Peyer's patch (tissue), 4 donors: ENCODE measurements around the gene ITIH4. TPM values are rescaled to one million over a fixed set of nuclear protein-coding genes. Genes with fewer than 3 reads are reported as not detected.

Experiments used
- DNase-seq, 3 donors: peaks; one replicate each; pipeline ENCODE4 v3.0.0-alpha.2; 2017 to 2019
- H3K27ac ChIP-seq, 4 donors: fragments of 200-600 bp; sonication (generic); one replicate each; pipeline ENCODE4 v1.5.1; 2016 to 2019
- H3K27me3 ChIP-seq, 2 donors: fragments of 200-600 bp; sonication (generic); one replicate each; pipeline ENCODE4 v1.5.1; 2019
- H3K36me3 ChIP-seq, 3 donors: fragments of 200-600 bp; sonication (generic); one replicate each; pipeline ENCODE4 v1.5.1; 2016 to 2019
- H3K4me1 ChIP-seq, 4 donors: fragments of 200-600 bp; sonication (generic); one replicate each; pipeline ENCODE4 v1.5.1; 2016 to 2019
- H3K4me3 ChIP-seq, 4 donors: fragments of 200-600 bp; sonication (generic); 1 replicate in 3 of 4; 2 replicates in 1 of 4; pipeline ENCODE4 v1.5.1; 2016 to 2019; ENCODE audit warnings: mild to moderate bottlenecking in 1 of 4
- H3K9me3 ChIP-seq, 4 donors: fragments of 200-600 bp; sonication (generic); one replicate each; pipeline ENCODE4 v1.5.1; 2016 to 2019; ENCODE audit warnings: mild to moderate bottlenecking in 1 of 4
- POLR2A ChIP-seq, 2 donors: fragments of 450-650 bp; IDR thresholded peaks; one replicate each; pipeline ENCODE4 v1.5.1; 2017; ENCODE audit warnings: antibody characterized with exemption in 2 of 2, mild to moderate bottlenecking in 2 of 2, moderate library complexity in 2 of 2
- total RNA-seq, 4 donors: library from RNA; depleted of rRNA; stranded (reverse); fragments of >200 nt; gene quantifications; one replicate each; pipeline ENCODE4 v1.1.0, GENCODE V29; 2016
- TF ChIP-seq, protein P1 (sequence below), 6 experiments: fragments of 450-650 bp in 4 of 6; fragments of 200-600 bp in 2 of 6; sonication (generic) in 1 of 6; IDR thresholded peaks; one replicate each; pipeline ENCODE4 v1.5.1; 2017 to 2019; ENCODE audit warnings: antibody characterized with exemption in 6 of 6, mild to moderate bottlenecking in 3 of 6, moderate library complexity in 1 of 6

ITIH4 gene
- total RNA-seq, 4 donors from 2014 or later: 1.1 to 19.8 (median 1.9) TPM

DNA sequence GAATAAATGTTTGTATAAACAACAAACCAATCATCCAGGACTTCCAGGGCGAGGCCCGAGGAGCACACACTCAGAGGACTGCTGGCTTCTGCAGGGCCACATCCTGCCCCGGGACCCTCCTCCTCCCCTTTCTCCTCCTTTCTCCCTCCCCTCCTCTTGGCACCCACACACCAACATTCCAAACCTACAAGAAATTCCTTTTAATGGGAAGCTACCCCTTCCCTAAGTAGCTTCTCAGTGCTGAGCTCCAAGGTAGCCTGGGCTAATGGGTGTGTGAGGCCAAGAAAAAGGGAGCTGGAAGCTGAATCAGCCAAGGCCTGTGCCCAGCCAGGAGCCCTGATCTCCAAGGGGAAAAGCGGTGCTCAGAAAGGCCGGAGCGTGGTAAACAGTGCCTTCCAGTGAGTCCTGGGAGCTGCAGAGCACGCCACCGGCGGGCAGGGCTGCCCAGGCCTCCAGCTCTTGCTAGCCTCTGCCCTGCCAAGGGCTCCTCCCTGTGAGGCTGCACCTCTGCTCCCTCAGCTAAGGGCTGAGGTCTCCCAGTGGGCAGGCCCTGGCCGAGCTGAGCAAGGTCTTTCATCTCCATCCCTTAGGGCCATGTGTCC is 32.0 kb downstream of the ITIH4 start:
- H3K36me3 ChIP-seq: no peaks in the 10 kb centered on the region
- H3K27me3 ChIP-seq: no peaks in the 10 kb centered on the region
- no peak overlapping the region for H3K27ac ChIP-seq
- TF ChIP-seq, protein P1, sequence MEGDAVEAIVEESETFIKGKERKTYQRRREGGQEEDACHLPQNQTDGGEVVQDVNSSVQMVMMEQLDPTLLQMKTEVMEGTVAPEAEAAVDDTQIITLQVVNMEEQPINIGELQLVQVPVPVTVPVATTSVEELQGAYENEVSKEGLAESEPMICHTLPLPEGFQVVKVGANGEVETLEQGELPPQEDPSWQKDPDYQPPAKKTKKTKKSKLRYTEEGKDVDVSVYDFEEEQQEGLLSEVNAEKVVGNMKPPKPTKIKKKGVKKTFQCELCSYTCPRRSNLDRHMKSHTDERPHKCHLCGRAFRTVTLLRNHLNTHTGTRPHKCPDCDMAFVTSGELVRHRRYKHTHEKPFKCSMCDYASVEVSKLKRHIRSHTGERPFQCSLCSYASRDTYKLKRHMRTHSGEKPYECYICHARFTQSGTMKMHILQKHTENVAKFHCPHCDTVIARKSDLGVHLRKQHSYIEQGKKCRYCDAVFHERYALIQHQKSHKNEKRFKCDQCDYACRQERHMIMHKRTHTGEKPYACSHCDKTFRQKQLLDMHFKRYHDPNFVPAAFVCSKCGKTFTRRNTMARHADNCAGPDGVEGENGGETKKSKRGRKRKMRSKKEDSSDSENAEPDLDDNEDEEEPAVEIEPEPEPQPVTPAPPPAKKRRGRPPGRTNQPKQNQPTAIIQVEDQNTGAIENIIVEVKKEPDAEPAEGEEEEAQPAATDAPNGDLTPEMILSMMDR (IDR thresholded peaks at IDR 0.05): no peak
- no peak for TF ChIP-seq POLR2A (IDR thresholded peaks at IDR 0.05)
- no peak overlapping the region for H3K4me3 ChIP-seq
- no peak for DNase-seq
- H3K4me1 ChIP-seq: no peaks in the 10 kb centered on the region
- H3K9me3 ChIP-seq: no peaks in the 10 kb centered on the region

DNA sequence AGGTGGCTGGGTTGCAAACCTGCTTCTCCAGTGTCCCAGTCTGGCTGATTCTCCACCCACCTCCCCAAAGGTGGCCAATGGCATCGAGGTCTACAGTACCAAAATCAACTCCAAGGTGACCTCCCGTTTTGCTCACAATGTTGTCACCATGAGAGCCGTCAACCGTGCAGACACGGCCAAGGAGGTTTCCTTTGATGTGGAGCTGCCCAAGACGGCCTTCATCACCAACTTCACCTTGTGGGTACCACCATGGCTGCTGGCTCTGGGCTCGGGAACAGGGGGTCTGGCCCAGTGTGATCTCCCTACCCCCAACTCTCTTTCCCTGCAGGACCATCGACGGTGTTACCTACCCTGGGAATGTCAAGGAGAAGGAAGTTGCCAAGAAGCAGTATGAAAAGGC is 34.1 kb downstream of the ITIH4 start:
- TF ChIP-seq, protein P1 (IDR thresholded peaks at IDR 0.05): no peak
- DNase-seq: no peak
- no peaks in the 10 kb centered on the region for H3K9me3 ChIP-seq
- no peaks in the 10 kb centered on the region for H3K36me3 ChIP-seq
- no peaks in the 10 kb centered on the region for H3K27me3 ChIP-seq
- H3K27ac ChIP-seq: no peak overlapping the region
- H3K4me1 ChIP-seq: no peaks in the 10 kb centered on the region
- H3K4me3 ChIP-seq: no peak overlapping the region

DNA sequence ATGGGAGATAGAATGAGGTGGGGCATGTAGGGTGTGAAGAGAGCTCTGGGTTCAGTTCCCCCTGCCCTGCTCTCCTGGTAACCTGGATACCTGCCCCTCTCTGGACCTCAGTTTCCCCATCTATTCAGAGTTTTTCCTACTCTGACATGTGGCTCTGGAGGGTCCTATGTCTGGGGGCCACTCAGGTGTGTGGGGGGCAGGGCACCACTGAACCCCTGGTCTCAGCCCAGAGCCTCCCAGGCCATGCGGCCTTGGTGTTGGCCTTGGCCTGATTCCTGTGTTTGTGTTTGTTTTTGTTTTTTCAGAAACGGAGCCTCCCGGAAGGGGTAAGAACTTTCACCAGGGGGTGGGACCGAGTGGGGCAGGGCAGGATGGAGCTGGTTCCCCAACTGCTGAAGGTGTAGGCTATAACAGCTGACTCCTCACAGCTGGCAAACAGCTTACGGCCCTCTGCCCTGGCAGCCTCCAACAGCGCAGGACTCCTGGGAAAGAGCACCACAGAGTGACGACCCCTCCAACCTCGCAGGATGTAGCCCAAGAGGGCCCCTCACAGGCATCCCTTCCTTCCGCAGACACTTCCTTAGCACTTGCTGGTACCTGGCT is 35.1 kb downstream of the ITIH4 start:
- TF ChIP-seq POLR2A (IDR thresholded peaks at IDR 0.05): no peak
- TF ChIP-seq, protein P1 (IDR thresholded peaks at IDR 0.05): no peak
- Histone ChIP-seq H3K27me3 (no peaks in the 10 kb centered on the region), H3K4me3 (peak overlapping the region in 1 of 4 donors; percentile 13), H3K27ac (no peak overlapping the region), H3K9me3 (no peaks in the 10 kb centered on the region), H3K4me1 (no peaks in the 10 kb centered on the region), H3K36me3 (no peaks in the 10 kb centered on the region)
- no peak for DNase-seq

DNA sequence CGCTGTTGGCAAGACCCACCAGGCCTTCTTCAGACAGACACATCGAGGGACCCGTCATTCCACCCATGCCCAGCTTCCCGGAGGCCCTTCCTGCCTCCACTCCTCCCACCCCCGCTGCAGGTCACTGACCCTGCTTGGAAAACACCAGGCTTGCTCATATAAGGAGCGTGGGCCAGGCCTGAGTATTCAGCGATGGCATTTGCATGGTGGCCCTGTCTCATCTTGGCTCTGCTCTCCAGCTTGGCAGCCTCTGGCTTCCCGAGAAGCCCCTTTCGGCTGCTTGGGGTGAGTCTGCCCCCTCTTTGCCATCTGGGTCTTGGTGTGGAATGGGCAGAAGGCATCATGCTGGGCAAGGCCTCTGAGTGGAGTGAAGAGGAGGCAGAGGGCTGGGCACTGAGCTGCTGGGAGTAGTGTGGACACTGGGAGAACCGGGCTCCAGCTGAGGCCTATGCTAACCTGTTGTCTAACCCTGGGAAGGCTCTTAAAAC is 35.8 kb downstream of the ITIH4 start, which contains the start of gene ITIH3:
TSS of gene ITIH3 (plus strand) at position 185 of the 488 bp plus-strand sequence. CDS start at position 193, 8 bp downstream.
- no peak for TF ChIP-seq POLR2A (IDR thresholded peaks at IDR 0.05)
- TF ChIP-seq, protein P1 (IDR thresholded peaks at IDR 0.05): no peak
- DNase-seq: no peak
- no peaks in the 10 kb centered on the region for H3K36me3 ChIP-seq
- H3K27ac ChIP-seq: peak within 1 kb of the TSS in 1 of 4 donors; percentile 13
- H3K4me1 ChIP-seq: no peaks in the 10 kb centered on the region
- no peaks in the 10 kb centered on the region for H3K27me3 ChIP-seq
- H3K9me3 ChIP-seq: no peaks in the 10 kb centered on the region
- peak within 1 kb of the TSS in 1 of 4 donors; percentile 13 for H3K4me3 ChIP-seq

DNA sequence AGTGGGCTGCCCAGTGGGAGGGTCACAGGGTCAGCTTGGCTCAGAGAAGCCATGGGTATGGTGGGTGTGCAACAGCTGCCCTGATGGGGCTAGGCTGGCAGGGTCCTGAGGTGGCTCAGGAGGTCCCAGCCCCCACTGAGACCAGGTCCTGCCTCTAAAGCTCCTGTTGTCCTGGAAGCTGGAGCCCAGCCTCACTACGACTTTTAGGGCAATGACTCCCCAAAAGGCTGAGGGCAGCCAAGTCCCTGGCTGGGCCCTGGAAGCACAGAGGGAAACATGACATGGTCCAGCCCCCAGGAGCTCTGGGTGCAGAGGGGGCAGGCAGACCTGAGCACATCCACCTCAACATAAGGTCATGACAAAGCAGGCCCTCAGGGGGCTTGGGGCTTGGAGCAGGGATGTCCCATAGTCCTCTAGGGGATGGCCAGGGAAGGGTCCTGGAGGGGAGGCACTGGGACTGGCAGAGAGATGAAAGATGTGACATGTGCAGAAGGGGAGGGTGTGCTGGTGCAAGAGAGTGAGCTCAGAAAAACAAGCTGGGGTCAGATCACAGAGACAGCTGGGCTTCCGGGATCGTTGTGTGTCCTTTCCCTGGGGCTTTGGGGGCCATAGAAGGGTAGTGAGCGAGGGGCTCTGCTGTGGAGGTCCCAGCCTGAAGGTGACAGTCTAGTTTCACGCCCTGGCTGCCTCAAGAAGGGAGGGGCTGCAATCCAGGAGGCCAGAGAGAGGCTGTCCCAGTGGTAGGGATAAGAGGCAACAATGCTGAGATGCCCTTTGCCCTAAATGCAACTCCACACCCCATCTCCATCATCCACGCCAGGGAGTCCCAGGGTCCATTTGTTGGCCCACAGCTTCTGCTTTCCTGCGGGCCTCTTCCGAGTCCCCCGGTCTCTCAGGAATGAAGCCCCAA is 36.5 kb downstream of the ITIH4 start:
- Histone ChIP-seq H3K36me3 (no peaks in the 10 kb centered on the region), H3K27ac (no peak overlapping the region), H3K27me3 (no peaks in the 10 kb centered on the region), H3K4me3 (no peak overlapping the region), H3K9me3 (no peaks in the 10 kb centered on the region), H3K4me1 (no peaks in the 10 kb centered on the region)
- TF ChIP-seq POLR2A (IDR thresholded peaks at IDR 0.05): no peak
- TF ChIP-seq, protein P1 (IDR thresholded peaks at IDR 0.05): no peak
- DNase-seq: no peak
